Ovary (tissue), 9 donors: ENCODE measurements around the gene HTR3B. TPM values are rescaled to one million over a fixed set of nuclear protein-coding genes. Genes with fewer than 3 reads are reported as not detected.

ENCODE experiments used
- DNase-seq, 5 donors: peaks; one replicate each; pipeline ENCODE4 v3.0.0-alpha.2; 2019 to 2020
- H3K27ac ChIP-seq, 2 donors: fragments of 200-600 bp; one replicate each; pipeline versions ENCODE4 v1.5.1 to v1.8.0; 2019 to 2022
- H3K27me3 ChIP-seq: fragments of 200-600 bp; one replicate; pipeline ENCODE4 v1.8.0; 2022
- H3K36me3 ChIP-seq: fragments of 200-600 bp; sonication (generic); one replicate; pipeline ENCODE4 v1.5.1; 2019
- H3K4me1 ChIP-seq: one replicate; pipeline ENCODE4 v1.8.1; 2013; ENCODE audit warnings: mild to moderate bottlenecking, moderate library complexity; ENCODE audit not compliant: insufficient read depth
- H3K4me3 ChIP-seq: fragments of 200-600 bp; sonication (generic); one replicate; pipeline ENCODE4 v1.5.1; 2017
- H3K9me3 ChIP-seq, 2 donors: fragments of 200-600 bp in 1 of 2; sonication (generic) in 1 of 2; one replicate each; pipeline versions ENCODE4 v1.5.1 to v1.8.1; 2013 to 2019; ENCODE audit warnings: mild to moderate bottlenecking in 1 of 2, moderate library complexity in 1 of 2
- CTCF ChIP-seq, 3 donors: fragments of 450-650 bp in 2 of 3; fragments of 200-600 bp in 1 of 3; IDR thresholded peaks; one replicate each; pipeline versions ENCODE4 v1.5.1 to v1.8.0; 2016 to 2022; ENCODE audit warnings: antibody characterized with exemption in 3 of 3, mild to moderate bottlenecking in 1 of 3
- EP300 ChIP-seq: sonication (generic); formaldehyde crosslinking; IDR thresholded peaks from one replicate; pipeline ENCODE4 v1.6.1; 2017; ENCODE audit warnings: antibody characterized with exemption
- POLR2A ChIP-seq: fragments of 450-650 bp; IDR thresholded peaks from one replicate; pipeline ENCODE4 v1.6.1; 2017; ENCODE audit warnings: antibody characterized with exemption, mild to moderate bottlenecking, moderate library complexity
- WGBS, 3 donors: extraction: QIAGEN DNeasy Blood & Tissue Kit in 1 of 3; methylation state at CpG; one replicate each; pipeline versions ENCODE4 v1.1.5 to v1.1.7; 2013 to 2017; 5-methylcytosine and 5-hydroxymethylcytosine counted together
- intact Hi-C, 4 donors: fragments of 100-400 bp; cut with DNase I; formaldehyde crosslinking; loops; one replicate each; pipeline versions ENCODE4 v1.11.0 to v1.15.1; 2022 to 2023
- polyA plus RNA-seq, 2 donors: library from polyadenylated mRNA; stranded (reverse); fragments of 200-250 nt in 1 of 2; fragments of 350-450 nt in 1 of 2; fragmentation: Illumina TruSeq in 1 of 2; extraction: RNeasy Lipid Tissue Mini Kit (QIAGEN cat#74804) in 1 of 2; gene quantifications; one replicate each; pipeline ENCODE4 v1.2.3, GENCODE V29; 2013 to 2014
- total RNA-seq, 7 donors: library from RNA; depleted of rRNA in 2 of 7; stranded (reverse); fragments of >200 nt in 2 of 7; fragmentation: NEBNext Ultra II Directional in 3 of 7; extraction: Animal tissue kit (Norgen Biotek cat#: 25700) in 3 of 7; gene quantifications; one replicate each; pipeline versions ENCODE4 v1.1.0 to v1.2.4, GENCODE V29; 2016 to 2023
- donor health status: DM: no; HTN: no; CAD: no; lungs with moderate emphysema.
- donor health status: DM: no; HTN: no; CAD: no.
- donor health status: Bipolar disorder and iron deficiency.
- donor health status: DM: yes; HTN: yes; CAD: no.
- donor health status: DM: no; HTN: no; CAD: no.
- donor health status: DM: yes; HTN: yes; CAD: no.

The HTR3B gene
- total and polyA plus RNA-seq, 9 donors: not detected

- Histone ChIP-seq H3K4me3 (no peak overlapping the region), H3K36me3 (no peaks in the 10 kb centered on the region), H3K9me3 (no peaks in the 10 kb centered on the region), H3K27me3 (no peaks in the 10 kb centered on the region), H3K27ac (no peak overlapping the region), H3K4me1 (no peaks in the 10 kb centered on the region)
- intact Hi-C loops: no loop called here
- WGBS, 3 donors: 55 to 64% (median 57%) methylated on average over 7 of the region's 7 CpGs
- TF ChIP-seq POLR2A (no peak), EP300 (no peak), CTCF (IDR thresholded peaks at IDR 0.05) (no peak)
- no peak for DNase-seq
Observed at GRCh38 chr11:113884361-113884836, 20.2 kb upstream of the HTR3B start.

DNA sequence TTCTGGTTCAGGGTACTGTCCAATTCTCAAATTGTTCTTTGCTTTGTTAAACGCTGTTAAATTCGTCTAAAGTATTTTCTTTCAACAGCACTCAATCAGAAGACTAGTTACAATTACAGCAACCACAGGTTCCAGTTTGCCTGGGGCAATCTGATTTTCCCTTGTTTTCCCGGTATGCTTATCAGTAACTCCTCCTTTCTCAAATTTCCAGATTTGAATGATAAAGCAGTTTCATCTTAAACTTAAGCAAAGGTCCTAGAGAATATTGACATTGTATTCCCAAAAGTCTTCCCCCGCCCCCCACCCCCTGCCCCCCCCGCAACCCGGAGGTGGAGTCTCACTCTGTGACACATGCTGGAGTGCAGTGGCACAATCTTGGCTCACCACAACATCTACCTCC, 18.7 kb upstream of the HTR3B start:
- WGBS, 3 donors: 58 to 73% (median 71%) methylated on average over 6 of the region's 6 CpGs
- no peak overlapping the region for H3K27ac ChIP-seq
- no peak for DNase-seq
- intact Hi-C loops: no loop called here
- H3K27me3 ChIP-seq: no peaks in the 10 kb centered on the region
- no peak overlapping the region for H3K4me3 ChIP-seq
- no peaks in the 10 kb centered on the region for H3K4me1 ChIP-seq
- TF ChIP-seq CTCF (IDR thresholded peaks at IDR 0.05) (no peak), EP300 (no peak), POLR2A (no peak)
- H3K9me3 ChIP-seq: no peaks in the 10 kb centered on the region
- H3K36me3 ChIP-seq: no peaks in the 10 kb centered on the region

DNA sequence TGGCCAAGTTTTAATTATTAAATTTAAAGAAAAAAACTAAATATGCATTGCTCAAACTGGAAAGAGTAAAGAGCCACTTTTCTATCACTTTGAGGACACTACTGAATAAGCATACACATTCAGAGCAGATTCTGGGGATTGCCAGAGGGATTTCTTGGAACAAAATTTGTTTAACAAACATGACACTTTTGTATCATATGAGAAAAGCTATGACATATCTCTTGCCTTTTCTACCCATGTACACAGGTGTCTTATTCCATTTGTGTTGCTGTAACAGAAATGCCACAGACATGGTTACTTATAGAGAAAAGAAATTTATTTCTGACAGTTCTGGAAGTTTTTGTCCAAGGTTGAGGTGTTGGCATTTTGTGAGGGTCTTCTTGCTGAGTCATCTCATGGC, 15.7 kb upstream of the HTR3B start:
- H3K9me3 ChIP-seq: no peaks in the 10 kb centered on the region
- H3K4me3 ChIP-seq: no peak overlapping the region
- H3K27me3 ChIP-seq: no peaks in the 10 kb centered on the region
- intact Hi-C loops: no loop called here
- TF ChIP-seq POLR2A (no peak), CTCF (IDR thresholded peaks at IDR 0.05) (no peak), EP300 (no peak)
- H3K4me1 ChIP-seq: no peaks in the 10 kb centered on the region
- no peaks in the 10 kb centered on the region for H3K36me3 ChIP-seq
- DNase-seq: no peak
- H3K27ac ChIP-seq: no peak overlapping the region

- no peak overlapping the region for H3K4me3 ChIP-seq
- 43 to 55% (median 45%) methylated on average over 9 of the region's 9 CpGs for WGBS, 3 donors
- intact Hi-C loops: loop anchor here in 1 of 4 donors (10.0 kb wide), 2 partner anchors 160 to 370 kb away; partner anchors contain the start of gene ZBTB16
- H3K9me3 ChIP-seq: no peaks in the 10 kb centered on the region
- DNase-seq: no peak
- no peak for TF ChIP-seq POLR2A
- no peak for TF ChIP-seq CTCF (IDR thresholded peaks at IDR 0.05)
- TF ChIP-seq EP300: no peak
- H3K27me3 ChIP-seq: no peaks in the 10 kb centered on the region
- H3K27ac ChIP-seq: no peak overlapping the region
- H3K4me1 ChIP-seq: peaks cover 1% of the 10 kb centered on the region
- H3K36me3 ChIP-seq: no peaks in the 10 kb centered on the region
Observed at GRCh38 chr11:113894421-113894996, 10.1 kb upstream of the HTR3B start.
